PC-9 (cell line): ENCODE results near the gene DESI2. TPM values are rescaled to one million over a fixed set of nuclear protein-coding genes. Genes with fewer than 3 reads are reported as not detected.

Source experiments
- BruUV-seq: library from RNA; stranded (reverse); fragments of 400-500 nt; replicated peaks from 2 replicates; lab custom pipeline; 2021; lab: Mats Ljungman, UMichigan
- CTCF ChIA-PET: fragments of 300-600 bp; sonication (Branson Sonifier 250); formaldehyde crosslinking; loops from one replicate; lab custom pipeline; 2022; ENCODE audit warnings: antibody characterized with exemption; lab: Charles Lee
- POLR2A ChIA-PET: fragments of 300-600 bp; sonication (Branson Sonifier 250); formaldehyde crosslinking; loops from one replicate; lab custom pipeline; 2022; ENCODE audit warnings: antibody characterized with exemption; ENCODE audit not compliant: unreplicated experiment; lab: Charles Lee
- DNase-seq, 2 experiments: peaks; one replicate each; pipeline versions ENCODE4 v3.0.0 to v3.0.0-alpha.2; 2015 to 2022; ENCODE audit warnings: mixed read lengths in 1 of 2
- H2AFZ ChIP-seq: fragments of 200-600 bp; sonication (generic); 2 replicates; pipeline ENCODE4 v1.8.1; 2017; ENCODE audit warnings: antibody characterized with exemption
- H3F3A ChIP-seq: fragments of 200-600 bp; sonication (generic); 2 replicates; pipeline ENCODE4 v1.8.1; 2017; ENCODE audit warnings: antibody characterized with exemption, mild to moderate bottlenecking, low read depth; ENCODE audit not compliant: insufficient read depth
- H3K27ac ChIP-seq: fragments of 200-600 bp; sonication (generic); 2 replicates; pipeline ENCODE4 v1.6.1; 2016; ENCODE audit warnings: mixed run types
- H3K27me3 ChIP-seq: fragments of 200-600 bp; sonication (generic); 2 replicates; pipeline ENCODE4 v1.6.1; 2016; ENCODE audit warnings: low read depth, mixed run types; ENCODE audit not compliant: insufficient read depth
- H3K36me3 ChIP-seq: fragments of 200-600 bp; sonication (generic); 2 replicates; pipeline ENCODE4 v1.6.1; 2016; ENCODE audit warnings: low read depth, mixed run types
- H3K4me1 ChIP-seq: fragments of 200-600 bp; sonication (generic); replicated peaks from 2 replicates; pipeline ENCODE4 v1.6.1; 2016; ENCODE audit warnings: mixed run types; ENCODE audit not compliant: insufficient read depth
- H3K4me2 ChIP-seq: fragments of 200-600 bp; sonication (generic); 2 replicates; pipeline ENCODE4 v1.6.1; 2017; ENCODE audit warnings: mixed run types
- H3K4me3 ChIP-seq: fragments of 200-600 bp; sonication (generic); 2 replicates; pipeline ENCODE4 v1.6.1; 2016; ENCODE audit warnings: mixed run types
- H3K79me2 ChIP-seq: fragments of 200-600 bp; sonication (generic); 2 replicates; pipeline ENCODE4 v1.6.1; 2017; ENCODE audit warnings: low read depth, mixed run types
- H3K9me2 ChIP-seq: fragments of 200-600 bp; sonication (generic); 2 replicates; pipeline ENCODE4 v1.8.1; 2017; ENCODE audit warnings: mild to moderate bottlenecking; ENCODE audit not compliant: insufficient read depth
- H3K9me3 ChIP-seq: fragments of 200-600 bp; sonication (generic); 2 replicates; pipeline ENCODE4 v1.8.1; 2016; ENCODE audit warnings: low read depth; ENCODE audit not compliant: insufficient read depth
- H4K20me1 ChIP-seq: fragments of 200-600 bp; sonication (generic); 2 replicates; pipeline ENCODE4 v1.8.1; 2017; ENCODE audit not compliant: insufficient read depth
- EZH2 ChIP-seq: fragments of 200-600 bp; sonication (generic); IDR thresholded peaks from 2 replicates; pipeline ENCODE4 v1.8.0; 2017; ENCODE audit warnings: antibody characterized with exemption, low read depth
- intact Hi-C: fragments of 100-400 bp; cut with micrococcal nuclease; formaldehyde crosslinking; loops from one replicate; pipeline ENCODE4 v1.10.0; 2022; ENCODE audit not compliant: unreplicated experiment
- total RNA-seq: library from RNA; stranded (reverse); gene quantifications from 2 replicates; pipeline ENCODE4 v1.2.3, GENCODE V29; 2021
- TF ChIP-seq, protein P1 (sequence below): fragments of 200-600 bp; sonication (generic); conservative IDR thresholded peaks from 2 replicates; pipeline ENCODE4 v1.6.1; 2017; ENCODE audit warnings: mixed run types, antibody characterized with exemption, mild to moderate bottlenecking, moderate library complexity

DESI2 gene
- total RNA-seq, 1 experiment from 2014 or later: 45.8 TPM

DNA sequence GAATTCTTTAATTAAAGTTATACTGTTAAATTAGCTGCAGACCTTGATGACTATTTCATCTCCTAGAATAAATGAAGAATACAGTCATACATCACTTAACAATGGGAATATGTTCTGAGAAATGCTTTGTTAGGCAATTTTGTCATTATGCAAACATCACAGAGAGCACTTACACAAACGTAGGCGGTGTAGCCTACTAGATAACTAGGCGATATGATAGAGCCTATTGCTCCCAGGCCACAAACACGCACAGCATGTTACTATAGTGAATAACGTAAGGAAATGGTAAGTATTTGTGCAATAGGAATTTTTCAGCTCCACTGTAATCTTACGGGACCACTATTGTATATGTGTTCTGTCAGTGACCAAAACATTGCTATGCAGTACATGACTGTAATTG is 37.6 kb upstream of the DESI2 start:
- Histone ChIP-seq H3K79me2 (no peaks in the 10 kb centered on the region), H3K4me2 (no peak overlapping the region), H3K4me1 (no peaks in the 10 kb centered on the region), H3K9me3 (no peaks in the 10 kb centered on the region), H3K9me2 (no peaks in the 10 kb centered on the region), H3F3A (no peaks in the 10 kb centered on the region), H2AFZ (no peak overlapping the region), H3K27me3 (no peaks in the 10 kb centered on the region), H3K4me3 (no peak overlapping the region), H3K36me3 (no peaks in the 10 kb centered on the region), H3K27ac (no peak overlapping the region), H4K20me1 (no peaks in the 10 kb centered on the region)
- TF ChIP-seq EZH2: no peak
- TF ChIP-seq, protein P1, sequence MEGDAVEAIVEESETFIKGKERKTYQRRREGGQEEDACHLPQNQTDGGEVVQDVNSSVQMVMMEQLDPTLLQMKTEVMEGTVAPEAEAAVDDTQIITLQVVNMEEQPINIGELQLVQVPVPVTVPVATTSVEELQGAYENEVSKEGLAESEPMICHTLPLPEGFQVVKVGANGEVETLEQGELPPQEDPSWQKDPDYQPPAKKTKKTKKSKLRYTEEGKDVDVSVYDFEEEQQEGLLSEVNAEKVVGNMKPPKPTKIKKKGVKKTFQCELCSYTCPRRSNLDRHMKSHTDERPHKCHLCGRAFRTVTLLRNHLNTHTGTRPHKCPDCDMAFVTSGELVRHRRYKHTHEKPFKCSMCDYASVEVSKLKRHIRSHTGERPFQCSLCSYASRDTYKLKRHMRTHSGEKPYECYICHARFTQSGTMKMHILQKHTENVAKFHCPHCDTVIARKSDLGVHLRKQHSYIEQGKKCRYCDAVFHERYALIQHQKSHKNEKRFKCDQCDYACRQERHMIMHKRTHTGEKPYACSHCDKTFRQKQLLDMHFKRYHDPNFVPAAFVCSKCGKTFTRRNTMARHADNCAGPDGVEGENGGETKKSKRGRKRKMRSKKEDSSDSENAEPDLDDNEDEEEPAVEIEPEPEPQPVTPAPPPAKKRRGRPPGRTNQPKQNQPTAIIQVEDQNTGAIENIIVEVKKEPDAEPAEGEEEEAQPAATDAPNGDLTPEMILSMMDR: no peak
- DNase-seq: no peak
- ChIA-PET CTCF (no interaction called here), POLR2A (no interaction called here)
- intact Hi-C loops: no loop called here
- no TSS peak for BruUV-seq

DNA sequence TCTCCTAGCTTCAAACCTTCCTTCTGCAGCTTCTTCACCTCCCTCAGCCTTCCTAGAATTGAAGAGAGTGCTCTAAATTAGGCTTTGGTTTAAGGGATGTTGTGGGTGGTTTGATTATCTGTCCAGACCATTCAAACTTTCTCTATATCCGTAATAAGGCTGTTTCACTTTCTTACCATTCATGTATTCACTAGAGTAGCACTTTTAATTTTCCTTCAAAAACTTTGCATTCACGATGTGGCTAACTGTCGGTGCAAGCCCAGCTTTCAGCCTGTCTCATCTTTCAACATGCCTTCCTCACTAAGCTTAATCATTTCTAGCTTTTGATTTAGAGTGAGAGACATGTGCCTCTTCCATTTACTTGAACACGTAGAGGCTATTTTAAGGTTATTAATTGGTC is 26.2 kb upstream of the DESI2 start:
- CTCF ChIA-PET: no interaction called here

DNA sequence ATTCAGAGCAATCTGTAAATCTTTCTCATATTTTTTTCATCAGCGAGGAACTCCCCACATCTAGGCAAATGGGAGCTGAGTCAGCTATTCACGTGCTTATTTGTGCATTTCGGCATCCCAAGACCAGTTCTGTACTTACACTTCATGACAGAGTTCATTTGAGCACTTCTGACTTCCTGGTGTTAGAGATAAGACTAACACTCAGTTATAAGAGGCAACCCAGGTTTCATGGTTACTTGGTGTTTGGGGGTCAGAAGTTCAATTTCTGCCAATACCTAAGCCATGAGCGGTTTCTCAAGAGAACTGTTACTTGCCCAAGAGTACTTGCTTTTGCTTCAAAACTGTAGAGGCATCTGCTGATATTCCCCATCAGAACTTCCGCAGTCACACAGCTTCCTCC is 24.1 kb upstream of the DESI2 start:
- BruUV-seq: no TSS peak
- CTCF ChIA-PET: no interaction called here

More for the DNA sequence above, 26.2 kb upstream of the DESI2 start:
- Histone ChIP-seq H3K9me2 (no peaks in the 10 kb centered on the region), H3K9me3 (no peaks in the 10 kb centered on the region), H3F3A (no peaks in the 10 kb centered on the region), H3K27me3 (no peaks in the 10 kb centered on the region), H3K36me3 (no peaks in the 10 kb centered on the region), H3K4me1 (no peaks in the 10 kb centered on the region), H3K27ac (no peak overlapping the region), H2AFZ (no peak overlapping the region), H4K20me1 (no peaks in the 10 kb centered on the region), H3K4me2 (no peak overlapping the region), H3K79me2 (no peaks in the 10 kb centered on the region), H3K4me3 (no peak overlapping the region)
- TF ChIP-seq, protein P1: no peak
- TF ChIP-seq EZH2: no peak
- BruUV-seq: no TSS peak
- POLR2A ChIA-PET: no interaction called here
- no peak for DNase-seq
- intact Hi-C loops: no loop called here

More for the DNA sequence above, 24.1 kb upstream of the DESI2 start:
- H4K20me1 ChIP-seq: no peaks in the 10 kb centered on the region
- H3K27me3 ChIP-seq: no peaks in the 10 kb centered on the region
- no peaks in the 10 kb centered on the region for H3K9me2 ChIP-seq
- H3K4me3 ChIP-seq: no peak overlapping the region
- POLR2A ChIA-PET: no interaction called here
- H3K4me2 ChIP-seq: no peak overlapping the region
- H3K36me3 ChIP-seq: no peaks in the 10 kb centered on the region
- intact Hi-C loops: no loop called here
- no peak overlapping the region for H3K27ac ChIP-seq
- no peaks in the 10 kb centered on the region for H3K4me1 ChIP-seq
- H3K79me2 ChIP-seq: no peaks in the 10 kb centered on the region
- no peaks in the 10 kb centered on the region for H3K9me3 ChIP-seq
- H2AFZ ChIP-seq: no peak overlapping the region
- H3F3A ChIP-seq: no peaks in the 10 kb centered on the region
- no peak for TF ChIP-seq EZH2
- TF ChIP-seq, protein P1: no peak
- no peak for DNase-seq
